Astrocyte of the cerebellum (primary cell): ENCODE data around the gene DPP6.
"Not testable (repeated sequence)": the region's sequence is repeated elsewhere in the genome, so short reads cannot be mapped to it uniquely, and the experiment has no call there.

Source experiments
- DNase-seq: peaks from one replicate; pipeline ENCODE4 v3.0.0-alpha.2; 2011; ENCODE audit warnings: low read depth
- H3K4me3 ChIP-seq: 2 replicates; pipeline ENCODE4 v1.5.1; 2011; ENCODE audit warnings: mild to moderate bottlenecking, low read depth, low read length, moderate library complexity
- CTCF ChIP-seq: IDR thresholded peaks from 2 replicates; pipeline ENCODE4 v1.5.1; 2012; ENCODE audit warnings: low read length, low read depth, moderate library complexity, mild to moderate bottlenecking; ENCODE audit errors: missing control alignments
- in situ Hi-C: cut with HindIII; loops from 2 replicates; pipeline ENCODE4 v1.10.0; 2017; ENCODE audit warnings: low sequenced_read_pairs

The DPP6 gene

GRCh38 chr7:154917808-154918160 is 865.6 kb downstream of the DPP6 start:
- DNase-seq = no peak
- in situ Hi-C loops = no loop called here
- TF ChIP-seq CTCF = no peak
- H3K4me3 ChIP-seq = no peak overlapping the region

- in situ Hi-C loops = no loop called here
- H3K4me3 ChIP-seq = no peak overlapping the region
- DNase-seq = no peak
- no peak for TF ChIP-seq CTCF
These were observed 866.1 kb downstream of the DPP6 start for GRCh38 chr7:154918266-154918665.

- no peak for DNase-seq
- H3K4me3 ChIP-seq = no peak overlapping the region
- no peak for TF ChIP-seq CTCF
- in situ Hi-C loops = no loop called here
These were observed 866.5 kb downstream of the DPP6 start for GRCh38 chr7:154918741-154919140.

GRCh38 chr7:154919344-154920225 is 867.4 kb downstream of the DPP6 start:
- in situ Hi-C loops = no loop called here
- DNase-seq = no peak

GRCh38 chr7:154922472-154922871 is 870.3 kb downstream of the DPP6 start:
- H3K4me3 ChIP-seq, in situ Hi-C loops, DNase-seq: not testable (repeated sequence)

More at GRCh38 chr7:154919344-154920225, 867.4 kb downstream of the DPP6 start:
- no peak for TF ChIP-seq CTCF
- no peak overlapping the region for H3K4me3 ChIP-seq

GRCh38 chr7:154927624-154928125 is 875.5 kb downstream of the DPP6 start:
- peak; percentile 57 for TF ChIP-seq CTCF
- DNase-seq = peak; percentile 85
- peak overlapping the region; percentile 15 for H3K4me3 ChIP-seq
- in situ Hi-C loops = loop anchor here (25.0 kb wide), 1 partner anchor 410 kb away; no protein-coding TSS in a partner anchor
